ENCODE measurements around the gene DCHS2.

Gene DCHS2

DNA sequence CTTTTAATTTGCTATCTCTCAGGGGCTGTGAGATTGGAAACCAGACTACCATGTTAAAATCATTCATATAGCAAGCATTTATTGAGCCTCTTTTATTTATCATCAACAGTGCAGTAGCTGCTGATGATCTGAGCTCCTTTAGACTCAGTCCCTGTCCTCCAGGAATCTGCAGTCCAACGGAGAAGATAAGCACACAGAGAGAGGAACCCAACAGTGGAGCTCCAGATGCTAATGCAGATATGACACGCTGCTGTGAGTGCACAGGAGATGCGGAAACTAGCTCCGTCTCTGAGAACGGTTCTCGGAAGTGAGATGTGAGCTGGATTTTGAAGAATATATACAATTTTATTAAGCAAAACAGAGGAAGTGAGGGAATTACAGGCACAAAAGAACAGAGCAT, 35.4 kb downstream of the DCHS2 start:
- no peak overlapping the region for H3K4me3 ChIP-seq (ENCODE audit: low read depth, low read length)
- DNase-seq (ENCODE audit: low read depth): no peak
- no peak for TF ChIP-seq CTCF (IDR thresholded peaks at IDR 0.05; ENCODE audit: low read depth, low read length, missing control alignments)

DNA sequence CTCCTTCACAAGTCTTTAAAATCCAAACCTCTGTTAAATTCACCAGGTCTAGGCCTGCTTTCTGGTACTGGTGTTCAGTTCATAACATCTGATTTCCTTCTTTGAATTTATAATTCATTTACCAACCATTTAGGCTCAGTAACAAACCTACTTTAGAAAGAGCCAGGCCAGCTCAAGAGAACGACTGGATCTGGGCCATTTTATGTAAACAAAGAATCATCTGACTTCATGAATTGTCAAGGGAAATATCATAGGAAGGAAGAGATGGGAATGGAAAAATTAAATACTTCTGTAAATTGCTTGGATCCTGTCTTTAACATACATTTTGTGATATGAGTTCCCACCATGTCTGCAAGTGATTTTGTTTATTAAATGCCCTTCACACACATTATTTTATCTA, 36.5 kb downstream of the DCHS2 start:
- no peak for DNase-seq (ENCODE audit: low read depth)
- TF ChIP-seq CTCF (IDR thresholded peaks at IDR 0.05; ENCODE audit: low read depth, low read length, missing control alignments): no peak
- no peak overlapping the region for H3K4me3 ChIP-seq (ENCODE audit: low read depth, low read length)

DNA sequence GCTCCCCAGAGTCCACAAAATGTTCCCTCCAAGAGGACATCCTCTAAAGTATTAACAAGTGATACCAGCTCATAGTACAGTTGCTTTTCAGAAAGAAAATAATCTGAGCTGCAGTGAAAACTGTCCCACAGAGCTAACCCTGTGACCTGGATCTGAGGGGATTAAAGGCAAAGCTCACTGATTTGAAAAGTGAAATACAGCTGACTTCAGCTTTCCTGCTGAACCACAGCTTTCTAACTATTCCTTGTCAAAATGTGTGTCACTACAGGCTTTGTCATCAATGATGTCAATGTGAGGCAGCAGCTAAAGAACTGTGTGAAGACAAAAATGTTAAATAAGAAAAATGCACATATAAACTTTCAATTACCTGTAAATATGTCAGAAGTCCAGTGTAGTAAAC, 36.9 kb downstream of the DCHS2 start:
- no peak for TF ChIP-seq CTCF (IDR thresholded peaks at IDR 0.05; ENCODE audit: low read depth, low read length, missing control alignments)
- H3K4me3 ChIP-seq (ENCODE audit: low read depth, low read length): no peak overlapping the region
- DNase-seq (ENCODE audit: low read depth): no peak

DNA sequence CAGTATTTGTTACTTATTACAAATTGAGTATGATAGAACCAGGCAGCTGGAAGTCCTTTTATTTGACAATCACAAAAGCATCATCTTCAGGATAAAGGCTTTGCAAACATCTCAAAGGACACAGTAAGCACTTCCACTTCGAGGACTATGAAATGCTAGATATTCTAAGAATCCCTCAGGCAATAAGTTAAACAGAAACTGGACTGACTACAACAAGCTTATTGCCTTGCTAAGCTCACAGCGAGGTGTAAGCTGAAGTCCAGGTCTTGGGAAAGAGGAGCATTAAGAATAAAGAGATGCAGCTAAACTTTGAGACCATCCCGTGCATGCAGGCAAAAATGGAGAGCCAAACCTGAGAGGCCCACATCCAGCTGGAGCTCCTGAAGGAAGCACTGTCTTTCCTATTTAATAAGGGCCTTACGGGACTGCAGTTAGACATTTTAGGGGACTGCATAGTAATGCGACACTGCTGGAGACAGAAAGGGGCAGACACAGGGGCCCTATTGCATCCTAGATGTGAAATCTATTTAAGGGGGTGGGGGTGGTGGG, 38.7 kb downstream of the DCHS2 start:
- TF ChIP-seq CTCF (IDR thresholded peaks at IDR 0.05; ENCODE audit: low read depth, low read length, missing control alignments): no peak
- DNase-seq (ENCODE audit: low read depth): no peak
- no peak overlapping the region for H3K4me3 ChIP-seq (ENCODE audit: low read depth, low read length)

DNA sequence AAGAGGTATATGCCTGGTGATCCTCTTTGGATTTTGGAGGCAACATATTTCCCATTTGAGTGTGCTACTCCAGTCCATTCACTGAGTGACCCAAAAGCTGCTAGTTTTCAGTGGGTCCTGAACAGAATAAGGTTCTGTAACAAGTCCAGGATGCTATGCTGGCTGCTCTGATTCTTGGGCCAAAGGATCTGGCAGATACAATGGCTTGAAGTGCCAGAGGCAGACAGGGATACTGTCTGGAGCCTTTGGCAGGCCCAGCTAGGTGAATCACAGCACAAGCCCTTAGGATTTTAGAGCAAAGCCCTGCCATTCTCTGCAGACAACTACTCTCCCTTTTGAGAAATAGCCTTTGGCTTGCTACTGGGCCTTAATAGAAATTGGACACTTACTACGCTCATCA, 40.6 kb downstream of the DCHS2 start:
- DNase-seq (ENCODE audit: low read depth): no peak
- TF ChIP-seq CTCF (IDR thresholded peaks at IDR 0.05; ENCODE audit: low read depth, low read length, missing control alignments): no peak
- no peak overlapping the region for H3K4me3 ChIP-seq (ENCODE audit: low read depth, low read length)

GRCh38 chr4:154444958-154445357, 46.6 kb downstream of the DCHS2 start:
- TF ChIP-seq CTCF (IDR thresholded peaks at IDR 0.05; ENCODE audit: low read depth, low read length, missing control alignments): no peak
- no peak overlapping the region for H3K4me3 ChIP-seq (ENCODE audit: low read depth, low read length)
- no peak for DNase-seq (ENCODE audit: low read depth)

GRCh38 chr4:154441982-154442381, 49.6 kb downstream of the DCHS2 start:
- no peak for TF ChIP-seq CTCF (IDR thresholded peaks at IDR 0.05; ENCODE audit: low read depth, low read length, missing control alignments)
- no peak overlapping the region for H3K4me3 ChIP-seq (ENCODE audit: low read depth, low read length)
- no peak for DNase-seq (ENCODE audit: low read depth)

Measured in GM12864 (cell line).